Suprapubic skin (tissue), 3 donors: ENCODE data around the gene EID2.

Experiments
- POLR2A ChIP-seq, 2 donors: fragments of 450-650 bp; IDR thresholded peaks; one replicate each; pipeline ENCODE4 v1.6.1; 2017; ENCODE audit warnings: antibody characterized with exemption in 2 of 2, mild to moderate bottlenecking in 2 of 2, moderate library complexity in 2 of 2
- TF ChIP-seq, protein P1 (sequence below), 2 donors: fragments of 200-600 bp in 1 of 2; fragments of 450-650 bp in 1 of 2; sonication (generic) in 1 of 2; IDR thresholded peaks; one replicate each; pipeline ENCODE4 v1.5.1; 2016 to 2019; ENCODE audit warnings: antibody characterized with exemption in 2 of 2, mild to moderate bottlenecking in 1 of 2, moderate library complexity in 1 of 2

DNA sequence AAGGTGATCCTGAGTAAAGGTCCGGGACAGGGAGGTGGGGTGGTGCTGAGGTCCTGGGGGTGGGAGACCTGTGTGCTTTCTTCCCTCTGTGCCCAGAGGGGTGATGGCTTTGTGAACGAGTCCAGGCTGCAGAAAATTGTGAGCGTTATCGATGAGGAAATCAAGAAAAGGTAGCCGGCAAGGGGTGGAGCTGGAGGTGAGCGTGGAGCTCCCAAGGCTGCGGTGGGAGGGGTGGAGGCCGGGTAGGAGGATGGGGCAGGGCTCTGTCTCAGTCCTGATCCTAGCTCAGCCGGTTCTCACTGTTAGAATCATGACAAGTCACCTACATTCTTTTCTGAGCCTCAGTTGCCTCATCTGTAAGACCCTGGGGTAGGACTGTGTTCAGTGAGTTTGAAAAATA is 21.0 kb downstream of the EID2 start:
- no peak for TF ChIP-seq POLR2A (IDR thresholded peaks at IDR 0.05)
- TF ChIP-seq, protein P1, sequence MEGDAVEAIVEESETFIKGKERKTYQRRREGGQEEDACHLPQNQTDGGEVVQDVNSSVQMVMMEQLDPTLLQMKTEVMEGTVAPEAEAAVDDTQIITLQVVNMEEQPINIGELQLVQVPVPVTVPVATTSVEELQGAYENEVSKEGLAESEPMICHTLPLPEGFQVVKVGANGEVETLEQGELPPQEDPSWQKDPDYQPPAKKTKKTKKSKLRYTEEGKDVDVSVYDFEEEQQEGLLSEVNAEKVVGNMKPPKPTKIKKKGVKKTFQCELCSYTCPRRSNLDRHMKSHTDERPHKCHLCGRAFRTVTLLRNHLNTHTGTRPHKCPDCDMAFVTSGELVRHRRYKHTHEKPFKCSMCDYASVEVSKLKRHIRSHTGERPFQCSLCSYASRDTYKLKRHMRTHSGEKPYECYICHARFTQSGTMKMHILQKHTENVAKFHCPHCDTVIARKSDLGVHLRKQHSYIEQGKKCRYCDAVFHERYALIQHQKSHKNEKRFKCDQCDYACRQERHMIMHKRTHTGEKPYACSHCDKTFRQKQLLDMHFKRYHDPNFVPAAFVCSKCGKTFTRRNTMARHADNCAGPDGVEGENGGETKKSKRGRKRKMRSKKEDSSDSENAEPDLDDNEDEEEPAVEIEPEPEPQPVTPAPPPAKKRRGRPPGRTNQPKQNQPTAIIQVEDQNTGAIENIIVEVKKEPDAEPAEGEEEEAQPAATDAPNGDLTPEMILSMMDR (IDR thresholded peaks at IDR 0.05): no peak
